HG03139 (cell line): Measurements from ENCODE around the gene DPPA5.
"Not testable (repeated sequence)": the region's sequence is repeated elsewhere in the genome, so short reads cannot be mapped to it uniquely, and the experiment has no call there.

Experiments used
- ATAC-seq: cut with Tn5 transposase; IDR thresholded peaks from one replicate; pipeline ENCODE4 v1.9.1; 2021; ENCODE audit not compliant: unreplicated experiment

DPPA5 gene, protein sequence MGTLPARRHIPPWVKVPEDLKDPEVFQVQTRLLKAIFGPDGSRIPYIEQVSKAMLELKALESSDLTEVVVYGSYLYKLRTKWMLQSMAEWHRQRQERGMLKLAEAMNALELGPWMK

DNA sequence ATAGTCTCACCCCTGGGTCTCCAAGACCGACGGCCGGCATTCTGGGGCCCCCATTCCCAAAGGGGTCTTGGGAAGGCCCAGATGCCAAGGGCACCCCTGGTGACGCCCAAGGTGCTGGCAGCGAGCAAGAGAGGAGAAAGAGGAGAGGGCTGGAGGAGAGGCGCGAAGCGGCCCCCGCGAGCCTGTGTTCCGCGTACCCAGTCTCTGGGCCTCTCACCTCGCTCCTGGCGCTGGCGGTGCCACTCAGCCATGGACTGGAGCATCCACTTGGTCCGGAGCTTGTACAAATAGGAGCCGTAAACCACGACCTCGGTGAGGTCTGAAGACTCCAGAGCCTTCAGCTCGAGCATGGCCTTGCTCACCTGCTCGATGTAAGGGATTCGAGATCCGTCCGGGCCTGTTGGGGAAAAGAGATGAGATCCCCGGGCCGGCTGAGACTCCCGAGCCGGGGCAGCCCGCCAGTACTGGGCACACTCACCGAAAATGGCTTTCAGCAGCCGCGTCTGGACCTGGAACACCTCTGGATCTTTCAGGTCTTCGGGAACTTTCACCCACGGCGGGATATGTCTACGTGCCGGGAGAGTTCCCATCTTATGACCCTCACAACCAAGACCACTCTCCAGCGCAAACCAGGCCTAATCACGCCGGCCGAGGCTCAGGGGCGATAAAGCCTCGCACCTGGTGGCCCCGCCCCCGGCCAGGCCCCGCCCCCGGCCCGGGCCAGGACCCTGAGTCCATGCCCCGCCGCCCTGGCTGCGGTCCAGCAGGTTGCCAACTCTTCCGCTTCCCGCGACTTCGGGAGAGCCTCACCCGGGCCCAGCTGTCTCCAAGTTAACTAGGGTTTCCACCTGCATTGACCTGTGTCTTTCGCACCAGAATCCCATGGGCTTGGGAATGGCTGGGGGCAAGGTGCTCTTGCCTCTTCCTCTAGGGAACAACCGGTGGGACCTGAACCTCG, at the start of gene DPPA5:
TSS of gene DPPA5 (minus strand) at position 641 of the 958 bp plus-strand sequence. CDS start at position 590, 51 bp downstream.
- ATAC-seq: no peak

DNA sequence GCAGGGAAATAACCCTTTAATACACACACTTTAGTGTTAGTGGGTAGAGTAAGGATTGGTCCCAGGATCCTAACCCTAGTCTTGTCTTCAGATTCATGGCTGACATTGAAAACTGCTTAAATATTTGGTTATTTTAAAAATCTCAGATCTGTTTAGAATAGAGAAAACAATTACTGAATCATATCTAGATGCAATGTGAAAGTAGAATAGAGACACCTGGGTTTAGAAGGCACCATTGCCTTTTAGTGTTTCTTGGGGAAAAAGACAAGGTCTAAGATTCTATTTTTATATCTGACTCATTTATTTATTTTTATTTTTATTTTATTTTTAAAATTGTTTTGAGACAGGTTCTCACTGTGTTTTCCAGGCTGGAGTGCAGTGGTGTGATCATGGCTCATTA, 46.6 kb upstream of the DPPA5 start:
- ATAC-seq: no peak

DNA sequence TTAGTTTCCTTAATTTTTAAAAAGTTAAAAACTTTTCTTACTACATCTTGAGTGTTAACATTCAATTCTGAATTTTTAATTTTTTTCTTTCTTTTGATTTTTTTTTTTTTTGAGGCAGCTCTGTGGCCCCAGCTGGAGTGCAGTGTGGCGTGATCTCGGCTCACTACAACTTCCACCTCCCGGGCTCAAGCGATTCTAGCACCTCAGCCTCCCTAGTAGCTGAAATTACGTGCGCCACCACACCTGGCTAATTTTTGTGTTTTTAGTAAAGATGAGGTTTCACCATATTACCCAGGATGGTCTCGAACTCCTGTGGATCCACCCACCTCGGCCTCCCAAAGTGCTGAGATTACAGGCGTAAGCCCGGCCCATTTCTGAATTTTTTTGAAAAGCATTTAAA, 41.8 kb upstream of the DPPA5 start:
- no peak for ATAC-seq

DNA sequence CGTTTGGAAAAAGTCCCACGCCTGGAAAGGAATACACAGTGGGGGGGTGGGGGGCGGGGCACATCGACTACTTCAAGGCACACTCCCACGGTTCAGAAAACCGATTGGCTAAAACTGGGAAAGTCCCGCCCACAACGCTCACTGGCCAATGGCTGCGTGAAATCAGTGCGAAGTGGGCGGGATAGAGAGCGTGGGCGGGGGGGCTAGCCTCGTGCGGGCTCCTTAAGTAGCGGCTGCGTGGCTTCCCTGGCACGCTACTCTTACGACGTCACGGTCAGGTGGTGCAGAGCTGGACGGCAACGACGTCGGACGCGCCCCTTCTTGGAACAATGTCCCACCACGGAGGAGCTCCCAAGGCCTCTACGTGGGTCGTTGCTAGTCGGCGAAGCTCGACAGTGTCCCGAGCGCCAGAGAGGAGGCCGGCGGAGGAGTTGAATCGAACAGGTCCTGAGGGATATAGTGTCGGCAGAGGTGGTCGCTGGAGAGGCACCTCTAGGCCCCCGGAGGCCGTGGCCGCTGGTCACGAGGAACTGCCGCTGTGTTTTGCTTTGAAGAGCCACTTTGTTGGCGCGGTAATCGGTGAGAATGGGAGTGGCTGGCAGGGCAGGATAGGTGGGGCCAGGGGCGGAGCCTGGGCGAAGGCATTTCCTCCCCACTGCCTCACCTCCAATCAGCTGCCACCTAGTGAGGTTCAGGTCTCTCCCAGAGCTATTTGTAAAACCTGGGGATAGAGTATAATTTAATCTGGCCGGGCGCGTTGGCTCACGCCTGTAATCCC, 40.7 kb upstream of the DPPA5 start, which contains the start of gene DDX43:
TSS of gene DDX43 (plus strand) at position 252 of the 778 bp plus-strand sequence. CDS start at position 330, 78 bp downstream.
- ATAC-seq: no peak

DNA sequence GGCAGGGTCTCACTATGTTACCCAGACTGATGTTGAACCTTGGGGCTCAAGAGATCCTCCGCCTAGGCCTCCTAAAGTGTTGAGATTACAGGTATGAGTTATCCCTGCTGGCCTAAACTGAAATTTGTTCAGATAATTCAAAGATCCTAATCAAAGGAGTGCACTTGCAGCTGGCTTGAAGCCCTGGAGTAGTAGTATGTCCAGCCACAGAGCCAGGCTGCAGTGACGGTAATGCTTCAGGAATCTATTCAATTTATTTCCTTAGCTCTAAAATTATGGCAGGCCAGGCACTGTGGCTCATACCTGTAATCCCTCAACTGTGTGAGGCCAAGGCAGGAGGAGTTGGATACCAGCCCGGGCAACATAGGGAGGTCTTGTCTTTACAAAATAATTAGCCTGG, 39.2 kb upstream of the DPPA5 start:
- ATAC-seq: no peak

DNA sequence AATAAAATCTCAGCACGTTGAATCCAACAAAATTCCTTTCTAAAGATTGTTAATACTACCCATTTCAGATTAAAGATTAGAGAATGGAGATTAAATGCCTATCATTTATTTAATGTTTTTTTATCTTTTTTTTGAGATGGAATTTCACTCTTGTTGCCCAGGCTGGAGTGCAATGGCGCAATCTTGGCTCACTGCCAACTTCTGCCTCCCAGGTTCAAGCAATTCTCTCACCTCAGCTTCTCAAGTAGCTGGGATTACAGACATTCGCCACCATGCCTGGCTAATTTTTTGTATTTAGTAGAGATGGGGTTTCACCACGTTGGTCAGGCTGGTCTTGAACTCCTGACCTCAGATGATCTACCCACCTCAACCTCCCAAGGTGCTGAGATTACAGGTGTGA, 38.1 kb upstream of the DPPA5 start:
- ATAC-seq: not testable (repeated sequence)

DNA sequence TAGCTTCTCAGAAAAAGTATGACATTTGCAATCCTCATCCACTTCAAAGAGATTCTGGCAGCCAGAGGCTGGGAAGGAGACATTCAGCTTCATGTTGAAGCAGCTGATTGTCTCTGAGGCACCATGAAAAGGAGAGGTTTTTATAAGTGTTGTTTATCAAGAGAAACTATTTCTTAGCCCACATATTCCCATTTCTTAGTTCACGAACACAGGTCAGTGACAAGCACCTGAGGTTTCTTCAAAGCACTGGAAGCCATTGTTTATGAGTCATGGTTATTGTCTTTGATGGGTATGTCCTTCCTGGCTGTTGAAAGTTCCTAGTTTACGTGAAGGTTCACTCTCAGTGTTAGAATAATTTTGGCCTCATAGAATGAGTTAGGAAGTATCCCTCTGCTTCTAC, 37.6 kb upstream of the DPPA5 start:
- no peak for ATAC-seq

DNA sequence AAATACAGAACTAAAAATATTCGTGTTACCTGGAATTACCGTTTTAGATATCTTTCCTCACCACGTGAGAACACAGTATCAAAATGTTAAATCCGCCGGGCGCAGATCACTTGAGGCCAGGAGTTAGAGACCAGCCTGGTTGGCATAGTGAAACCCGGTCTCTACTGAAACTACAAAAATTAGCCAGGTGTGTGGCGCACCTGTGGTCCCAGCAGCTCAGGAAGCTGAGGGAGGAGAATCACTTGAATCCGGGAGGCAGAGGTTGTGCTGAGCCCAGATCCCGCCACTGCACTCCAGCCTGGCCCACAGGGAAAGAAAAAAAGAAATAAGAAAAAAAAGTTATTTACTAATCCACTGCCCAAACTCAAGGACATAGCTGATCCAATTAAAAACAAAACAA, 35.8 kb upstream of the DPPA5 start:
- no peak for ATAC-seq

DNA sequence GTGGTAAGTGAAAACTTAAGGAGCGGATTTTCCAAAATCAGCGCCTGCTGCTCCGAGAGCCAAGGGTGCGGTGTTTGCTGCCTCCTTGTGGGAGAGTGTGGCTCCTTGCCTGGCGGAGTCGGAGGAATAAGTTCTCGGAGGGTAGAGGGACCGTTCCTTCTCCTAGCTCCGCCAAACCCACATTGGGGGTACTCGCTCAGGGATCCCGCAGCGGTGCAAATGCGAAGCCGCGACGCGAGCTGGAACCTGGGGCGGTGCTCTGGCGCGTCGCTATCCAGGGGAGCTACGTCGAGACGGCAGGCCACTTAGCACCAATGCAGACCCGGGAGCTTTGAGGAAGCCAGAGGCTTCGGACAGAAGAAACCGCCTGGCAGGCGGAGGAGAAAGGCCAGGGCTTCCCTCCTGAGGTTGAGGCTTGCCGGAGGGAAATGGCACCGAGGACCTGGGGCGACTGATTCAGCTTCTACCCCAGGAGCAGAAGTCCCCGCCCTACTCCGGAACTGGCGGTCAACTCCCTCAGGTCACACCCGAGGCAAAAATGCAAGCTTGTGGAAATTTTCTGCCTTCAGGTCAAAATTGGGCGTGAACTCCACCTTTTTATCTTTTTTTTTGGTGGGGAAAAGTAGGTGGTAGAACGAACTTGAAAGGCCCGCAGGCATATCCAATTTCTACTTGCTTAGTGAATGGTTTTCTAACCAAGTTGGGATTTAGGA, 34.9 kb upstream of the DPPA5 start:
- ATAC-seq: peak; percentile 64

DNA sequence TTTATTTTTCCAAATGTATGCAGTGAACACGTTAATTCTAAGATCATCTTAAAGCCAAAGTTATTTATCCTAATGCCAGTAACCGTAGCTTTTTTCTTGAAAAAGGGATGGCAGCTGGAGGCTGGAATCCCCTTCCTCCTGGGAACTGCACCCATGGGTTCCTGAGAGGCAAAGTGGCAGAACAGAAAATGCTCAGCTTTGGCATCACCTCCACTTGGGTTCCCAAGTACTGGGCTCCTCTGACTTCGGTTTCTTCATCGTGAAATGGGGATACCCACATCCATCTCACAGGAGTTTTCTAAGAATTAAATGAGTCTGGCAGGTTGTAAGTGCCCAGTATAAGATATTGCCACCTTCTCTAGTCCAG, 34.3 kb upstream of the DPPA5 start:
- no peak for ATAC-seq

DNA sequence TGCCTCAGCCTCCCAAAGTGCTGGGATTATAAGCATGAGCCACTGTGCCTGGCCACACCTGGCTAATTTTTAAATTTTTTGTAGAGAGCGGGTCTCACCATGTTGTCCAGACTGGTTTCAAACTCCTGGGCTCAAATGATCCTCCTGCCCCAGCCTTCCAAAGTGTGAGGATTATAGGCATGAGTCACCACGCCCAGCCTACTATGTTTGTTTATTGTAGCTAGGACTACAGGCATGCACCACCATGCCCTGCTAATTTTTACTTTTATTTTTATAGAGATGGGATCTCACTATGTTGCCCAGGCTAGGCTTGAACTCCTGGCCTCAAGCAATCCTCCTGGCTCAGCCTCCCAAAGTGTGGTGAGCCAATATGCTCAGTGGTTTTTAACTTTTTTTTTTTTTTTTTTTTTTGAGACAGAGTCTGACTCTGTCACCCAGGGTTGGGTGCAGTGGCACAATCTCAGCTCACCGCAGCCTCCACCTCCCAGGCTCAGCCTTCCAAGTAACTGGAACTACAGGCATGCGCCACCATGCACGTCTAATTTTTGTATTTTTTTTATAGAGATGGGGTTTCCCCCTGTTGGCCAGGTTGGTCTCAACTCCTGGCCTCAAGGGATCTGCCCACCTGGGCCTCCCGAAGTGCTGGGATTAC, 28.5 kb upstream of the DPPA5 start:
- no peak for ATAC-seq

DNA sequence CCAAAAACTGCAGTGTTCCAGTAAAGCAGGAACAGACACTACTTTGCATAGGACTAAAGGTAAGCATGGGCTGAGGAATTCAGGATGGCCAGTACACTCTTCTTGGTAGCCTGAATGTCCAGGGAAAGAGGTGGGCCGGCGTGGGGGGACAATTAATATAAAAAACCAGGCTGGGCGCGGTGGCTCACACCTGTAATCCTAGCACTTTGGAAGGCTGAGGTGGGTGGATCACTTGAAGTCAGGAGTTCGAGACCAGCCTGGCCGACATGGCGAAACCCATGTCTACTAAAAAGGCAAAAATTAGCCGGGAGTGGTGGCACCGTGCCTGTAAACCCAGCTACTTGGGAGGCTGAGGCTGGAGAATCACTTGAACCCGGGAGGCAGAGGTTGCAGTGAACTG, 27.5 kb upstream of the DPPA5 start:
- not testable (repeated sequence) for ATAC-seq

DNA sequence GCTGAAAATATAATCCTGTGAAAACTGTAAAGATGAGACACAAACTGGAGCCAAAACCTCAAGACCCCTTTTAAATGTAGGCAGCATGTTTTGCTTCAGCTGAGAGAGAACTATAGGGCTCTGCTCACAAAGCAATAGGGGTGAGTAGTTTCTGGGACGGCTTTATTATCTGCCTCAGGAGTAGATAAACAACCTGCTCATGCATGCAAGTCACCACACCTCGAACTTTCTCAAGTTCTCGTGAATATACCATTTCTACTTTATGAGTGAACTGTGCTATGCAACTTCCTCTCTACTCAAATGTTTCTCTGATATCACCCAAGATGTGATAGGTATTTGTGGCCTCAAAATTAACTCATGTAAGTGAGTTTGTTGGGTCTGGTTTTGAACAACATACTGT, 23.1 kb upstream of the DPPA5 start:
- ATAC-seq: no peak

DNA sequence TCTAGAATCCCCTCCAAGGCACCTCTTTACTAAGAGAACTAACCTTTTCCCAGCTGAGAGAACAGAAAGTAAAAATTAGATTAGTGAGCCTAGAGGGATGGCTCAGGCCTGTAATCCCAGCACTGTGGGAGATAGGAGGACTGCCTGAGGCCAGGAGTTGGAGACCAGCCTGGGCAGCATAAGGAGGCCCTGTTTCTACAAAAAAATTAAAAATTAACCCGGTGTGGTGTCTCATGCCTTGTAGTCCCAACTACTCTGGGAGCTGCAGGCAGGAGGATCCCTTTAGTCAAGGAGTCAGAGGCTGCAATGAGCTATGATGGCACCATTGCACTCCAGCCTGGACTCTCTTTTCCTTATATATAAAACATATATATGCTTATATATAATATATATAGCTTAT, 21.1 kb upstream of the DPPA5 start:
- ATAC-seq: no peak

DNA sequence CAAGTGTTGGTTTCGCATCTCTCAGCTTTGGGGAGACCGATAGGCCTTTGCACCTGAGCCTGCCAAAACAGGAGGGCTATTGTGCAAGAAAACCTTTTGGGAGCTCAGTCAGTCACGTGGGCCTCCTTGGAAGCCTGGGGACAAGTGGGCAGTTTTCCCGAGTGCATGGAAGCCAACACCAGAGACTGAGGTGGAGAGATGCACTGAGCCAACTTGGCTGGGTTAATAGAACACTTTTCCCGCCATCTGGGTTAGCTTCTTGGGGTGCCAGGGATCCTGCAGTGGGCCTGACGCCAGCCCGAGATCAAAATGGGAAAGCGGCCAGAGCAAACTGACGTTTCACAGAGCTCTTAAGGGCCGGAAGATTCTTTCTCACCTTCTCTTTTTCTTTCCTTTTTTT, 18.4 kb upstream of the DPPA5 start:
- ATAC-seq: no peak

DNA sequence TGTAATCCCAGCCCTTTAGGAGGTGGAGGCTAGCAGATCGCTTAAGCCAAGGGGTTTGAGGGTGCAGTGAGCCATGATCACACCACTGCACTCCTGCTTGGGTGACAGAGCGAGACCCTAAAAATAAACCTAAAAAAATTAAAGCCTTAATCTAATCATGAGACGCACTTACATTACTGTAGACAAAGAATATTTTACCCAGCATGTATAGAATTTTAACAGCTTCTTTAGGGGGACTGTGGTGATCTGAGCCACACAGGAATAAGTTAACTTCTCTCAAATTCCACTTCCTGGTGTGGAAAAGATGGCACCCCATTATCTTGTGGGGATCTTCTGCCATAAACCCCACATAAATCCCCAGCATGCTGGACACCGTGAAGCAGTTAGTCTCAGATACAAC, 17.9 kb upstream of the DPPA5 start:
- ATAC-seq: no peak

DNA sequence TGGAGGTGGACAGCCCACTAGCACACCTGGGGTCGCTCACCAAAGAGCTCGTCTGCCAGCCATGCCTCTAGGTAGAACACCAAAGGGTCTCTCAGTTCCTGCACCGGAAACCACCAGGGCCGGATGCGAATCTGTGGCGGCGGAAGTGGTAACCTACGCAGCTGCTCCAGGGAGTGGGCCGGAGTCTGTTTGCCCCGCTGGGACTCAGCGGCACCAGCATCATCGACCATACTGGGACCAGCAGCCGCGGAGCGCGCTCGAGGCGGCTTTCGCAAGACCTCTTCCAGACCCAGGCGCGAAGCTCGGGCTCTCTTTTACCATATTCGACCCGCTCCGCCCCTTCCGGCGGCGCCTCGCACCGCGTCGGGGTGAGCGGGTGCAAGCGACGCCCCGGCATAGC, 15.5 kb upstream of the DPPA5 start, which contains the start of gene OOEP:
TSS of gene OOEP (minus strand) at position 335 of the 400 bp plus-strand sequence. CDS start at position 230, 105 bp downstream.
- ATAC-seq: no peak

DNA sequence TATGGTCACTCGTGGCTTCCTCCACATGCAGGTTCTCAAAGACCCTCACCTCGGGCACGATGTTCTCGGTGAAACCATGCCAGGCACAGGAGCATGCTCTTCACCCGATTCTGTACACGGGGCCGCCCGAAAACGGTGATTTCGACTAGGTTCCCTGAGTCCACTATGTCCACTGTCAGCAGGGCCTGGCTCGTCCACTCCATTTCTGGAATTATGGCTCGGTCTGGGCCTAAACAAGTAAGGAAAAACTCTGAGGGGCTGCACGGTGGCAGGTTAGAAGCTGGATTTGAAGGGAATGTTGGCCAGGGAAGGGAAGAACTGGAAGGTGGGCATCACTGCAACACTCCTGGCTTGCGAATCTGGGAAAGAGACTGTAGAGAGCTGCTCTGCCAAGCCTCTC, 15.1 kb upstream of the DPPA5 start:
- no peak for ATAC-seq

DNA sequence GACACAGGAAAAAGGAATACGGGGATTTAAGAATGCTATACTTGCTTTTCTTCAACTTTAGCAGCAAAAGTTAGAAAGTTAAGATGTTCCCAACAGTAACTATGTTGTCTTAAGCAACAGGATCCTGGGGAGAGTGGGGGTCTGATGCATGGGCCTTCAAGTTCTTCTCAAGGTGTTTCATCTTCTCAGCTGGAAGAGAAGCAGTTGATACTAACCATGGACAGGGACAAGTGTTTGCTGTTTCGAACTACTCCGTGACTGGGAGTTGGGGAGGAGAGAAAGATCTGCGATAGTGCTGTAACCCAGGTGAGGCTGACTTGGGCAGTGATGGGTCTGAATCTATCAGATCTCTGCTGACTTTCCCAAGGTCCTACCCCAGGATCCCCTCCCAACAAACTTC, 14.6 kb upstream of the DPPA5 start:
- no peak for ATAC-seq

DNA sequence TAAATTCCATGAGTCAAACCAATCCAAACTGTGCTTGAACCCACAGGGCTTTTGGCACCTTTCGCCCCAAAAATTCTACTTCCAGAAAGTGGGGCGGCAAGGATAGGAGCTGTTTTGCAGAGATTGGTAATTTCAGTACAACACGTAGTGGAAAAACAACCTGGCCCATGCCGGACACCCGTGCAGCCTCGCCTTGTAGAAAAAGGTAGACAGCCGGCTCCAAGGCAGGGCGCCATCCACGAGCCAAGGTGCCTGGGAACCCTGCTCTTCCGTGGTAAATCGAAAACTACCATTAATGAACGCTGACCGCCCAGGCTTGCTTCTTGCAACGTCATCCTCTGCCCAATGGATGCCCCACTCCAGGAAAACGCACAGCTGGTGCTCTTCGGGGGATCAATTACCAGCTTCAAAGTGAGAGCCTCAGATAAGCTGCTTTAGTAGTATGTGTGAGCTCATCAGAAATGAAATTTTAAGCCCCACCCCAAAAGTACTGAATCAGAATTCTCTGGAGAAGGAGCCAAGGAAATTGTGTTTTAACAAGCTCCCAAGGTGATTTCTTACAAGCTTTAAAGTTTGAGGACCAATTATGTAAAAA, 13.8 kb upstream of the DPPA5 start:
- no peak for ATAC-seq
